Suprapubic skin (tissue), 3 donors: Measurements from ENCODE around the gene RC3H1.

Experiments used
- POLR2A ChIP-seq, 2 donors: fragments of 450-650 bp; IDR thresholded peaks; one replicate each; pipeline ENCODE4 v1.6.1; 2017; ENCODE audit warnings: antibody characterized with exemption in 2 of 2, mild to moderate bottlenecking in 2 of 2, moderate library complexity in 2 of 2
- TF ChIP-seq, protein P1 (sequence below), 2 donors: fragments of 200-600 bp in 1 of 2; fragments of 450-650 bp in 1 of 2; sonication (generic) in 1 of 2; IDR thresholded peaks; one replicate each; pipeline ENCODE4 v1.5.1; 2016 to 2019; ENCODE audit warnings: antibody characterized with exemption in 2 of 2, mild to moderate bottlenecking in 1 of 2, moderate library complexity in 1 of 2

DNA sequence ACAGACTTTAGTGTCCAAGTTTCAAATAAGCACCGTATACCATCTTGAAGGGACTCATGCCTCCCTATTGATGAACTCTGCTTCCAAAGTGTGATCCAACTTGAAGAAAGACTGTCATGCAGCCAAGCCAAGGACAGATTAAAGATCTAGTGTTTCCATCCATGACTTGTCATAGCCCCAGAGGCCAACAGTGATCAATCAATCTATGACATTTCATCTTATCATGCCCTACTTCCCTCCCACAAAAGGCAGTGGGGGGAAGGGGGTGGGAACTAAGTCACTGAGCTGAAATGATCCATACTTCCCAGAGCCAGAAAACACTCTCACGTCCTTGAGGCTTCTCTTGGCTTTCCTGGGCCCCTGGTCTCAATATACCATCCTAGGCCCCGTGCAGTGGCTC is 109.0 kb downstream of the RC3H1 start:
- TF ChIP-seq, protein P1, sequence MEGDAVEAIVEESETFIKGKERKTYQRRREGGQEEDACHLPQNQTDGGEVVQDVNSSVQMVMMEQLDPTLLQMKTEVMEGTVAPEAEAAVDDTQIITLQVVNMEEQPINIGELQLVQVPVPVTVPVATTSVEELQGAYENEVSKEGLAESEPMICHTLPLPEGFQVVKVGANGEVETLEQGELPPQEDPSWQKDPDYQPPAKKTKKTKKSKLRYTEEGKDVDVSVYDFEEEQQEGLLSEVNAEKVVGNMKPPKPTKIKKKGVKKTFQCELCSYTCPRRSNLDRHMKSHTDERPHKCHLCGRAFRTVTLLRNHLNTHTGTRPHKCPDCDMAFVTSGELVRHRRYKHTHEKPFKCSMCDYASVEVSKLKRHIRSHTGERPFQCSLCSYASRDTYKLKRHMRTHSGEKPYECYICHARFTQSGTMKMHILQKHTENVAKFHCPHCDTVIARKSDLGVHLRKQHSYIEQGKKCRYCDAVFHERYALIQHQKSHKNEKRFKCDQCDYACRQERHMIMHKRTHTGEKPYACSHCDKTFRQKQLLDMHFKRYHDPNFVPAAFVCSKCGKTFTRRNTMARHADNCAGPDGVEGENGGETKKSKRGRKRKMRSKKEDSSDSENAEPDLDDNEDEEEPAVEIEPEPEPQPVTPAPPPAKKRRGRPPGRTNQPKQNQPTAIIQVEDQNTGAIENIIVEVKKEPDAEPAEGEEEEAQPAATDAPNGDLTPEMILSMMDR (IDR thresholded peaks at IDR 0.05), result no peak
- TF ChIP-seq POLR2A (IDR thresholded peaks at IDR 0.05), result no peak
